Stimulated activated CD8-positive, alpha-beta memory T cell treated with anti-CD3 and anti-CD28 coated beads, Interleukin-7, amount 100 ng/mL, for 4 hours (primary cell): ENCODE results near the gene CD68.

Experiments used
- DNase-seq, 2 donors: peaks; one replicate each; pipeline ENCODE4 v3.0.0-alpha.2; 2020; ENCODE audit warnings: low read depth in 2 of 2

CD68 gene, protein sequence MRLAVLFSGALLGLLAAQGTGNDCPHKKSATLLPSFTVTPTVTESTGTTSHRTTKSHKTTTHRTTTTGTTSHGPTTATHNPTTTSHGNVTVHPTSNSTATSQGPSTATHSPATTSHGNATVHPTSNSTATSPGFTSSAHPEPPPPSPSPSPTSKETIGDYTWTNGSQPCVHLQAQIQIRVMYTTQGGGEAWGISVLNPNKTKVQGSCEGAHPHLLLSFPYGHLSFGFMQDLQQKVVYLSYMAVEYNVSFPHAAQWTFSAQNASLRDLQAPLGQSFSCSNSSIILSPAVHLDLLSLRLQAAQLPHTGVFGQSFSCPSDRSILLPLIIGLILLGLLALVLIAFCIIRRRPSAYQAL

DNA sequence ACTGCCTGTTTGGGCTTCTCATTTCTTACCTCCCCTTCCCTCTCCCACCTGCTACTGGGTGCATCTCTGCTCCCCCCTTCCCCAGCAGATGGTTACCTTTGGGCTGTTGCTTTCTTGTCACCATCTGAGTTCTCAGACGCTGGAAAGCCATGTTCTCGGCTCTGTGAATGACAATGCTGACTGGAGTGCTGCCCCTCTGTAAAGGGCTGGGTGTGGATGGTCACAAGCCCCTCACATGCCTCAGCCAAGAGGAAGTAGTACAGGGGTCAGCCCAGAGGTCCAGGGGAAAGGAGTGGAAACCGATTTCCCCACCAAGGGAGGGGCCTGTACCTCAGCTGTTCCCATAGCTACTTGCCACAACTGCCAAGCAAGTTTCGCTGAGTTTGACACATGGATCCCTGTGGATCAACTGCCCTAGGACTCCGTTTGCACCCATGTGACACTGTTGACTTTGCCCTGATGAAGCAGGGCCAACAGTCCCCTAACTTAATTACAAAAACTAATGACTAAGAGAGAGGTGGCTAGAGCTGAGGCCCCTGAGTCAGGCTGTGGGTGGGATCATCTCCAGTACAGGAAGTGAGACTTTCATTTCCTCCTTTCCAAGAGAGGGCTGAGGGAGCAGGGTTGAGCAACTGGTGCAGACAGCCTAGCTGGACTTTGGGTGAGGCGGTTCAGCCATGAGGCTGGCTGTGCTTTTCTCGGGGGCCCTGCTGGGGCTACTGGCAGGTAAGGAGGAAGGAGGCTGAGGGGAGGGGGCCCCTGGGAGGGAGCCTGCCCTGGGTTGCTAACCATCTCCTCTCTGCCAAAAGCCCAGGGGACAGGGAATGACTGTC is at the start of gene CD68:
Gene CD68 (plus strand): TSS at position 638 of the 833 bp plus-strand sequence. CDS start 40 bp downstream, at position 678.
- DNase-seq: peak; percentile 65 to 70

DNA sequence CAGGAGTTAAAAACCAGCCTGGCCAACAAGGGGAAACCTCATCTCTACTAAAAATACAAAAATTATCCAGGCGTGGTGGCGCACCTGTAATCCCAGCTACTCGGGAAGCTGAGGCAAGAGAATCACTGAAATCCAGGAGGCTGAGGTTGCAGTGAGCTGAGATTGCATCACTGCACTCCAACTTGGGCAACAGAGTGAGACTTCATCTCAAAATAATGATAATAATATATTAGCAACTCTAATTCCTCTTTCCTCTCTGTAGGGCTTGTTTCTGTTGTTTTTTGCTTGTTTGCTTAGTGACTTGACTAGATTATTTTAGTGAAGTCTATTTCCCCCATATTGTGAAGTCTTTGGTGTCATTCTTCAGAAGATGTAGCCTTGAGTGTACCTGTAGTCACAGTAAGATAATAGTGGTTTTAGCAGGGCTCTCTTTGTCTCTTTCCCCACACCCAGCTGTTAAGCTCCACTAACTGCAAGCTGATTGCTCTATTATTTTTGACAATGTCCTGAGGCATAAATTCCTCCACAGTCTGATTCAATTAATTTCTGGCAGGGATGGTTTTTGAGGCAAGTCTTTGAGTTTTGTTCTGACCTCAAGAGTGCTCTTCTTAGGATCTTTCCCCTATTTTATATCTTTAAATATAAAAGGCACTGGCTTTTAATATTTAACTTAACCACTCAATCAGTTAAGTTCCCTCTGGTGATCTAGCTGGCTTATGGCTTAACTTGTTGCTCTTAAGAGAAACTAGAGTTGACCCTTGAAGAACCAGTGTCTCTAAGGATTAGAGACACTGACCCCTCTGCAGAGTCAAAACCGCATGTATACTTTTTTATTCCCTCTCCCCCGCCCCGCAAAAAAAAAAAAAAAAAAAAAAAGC is 49.2 kb upstream of the CD68 start:
- DNase-seq: no peak

DNA sequence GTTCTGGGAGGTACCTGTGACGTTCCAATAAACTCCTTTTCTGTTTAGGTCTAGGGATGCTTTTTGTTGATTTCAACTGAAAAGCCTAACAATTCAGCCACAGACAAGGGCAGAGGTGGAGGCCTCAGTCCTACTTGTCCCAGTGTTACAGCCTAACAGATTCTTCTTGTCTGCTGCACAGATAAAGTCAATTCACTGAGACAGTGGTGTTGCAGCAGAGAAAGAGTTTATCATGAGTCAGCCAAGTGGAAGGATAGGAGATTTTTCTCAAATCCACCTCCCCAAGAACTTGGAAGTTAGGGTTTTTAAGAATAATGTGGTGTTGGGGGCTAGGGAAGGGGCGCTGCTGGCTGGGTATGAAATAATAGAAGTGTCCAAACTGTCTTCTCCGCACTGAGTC is 41.4 kb upstream of the CD68 start:
- no peak for DNase-seq

DNA sequence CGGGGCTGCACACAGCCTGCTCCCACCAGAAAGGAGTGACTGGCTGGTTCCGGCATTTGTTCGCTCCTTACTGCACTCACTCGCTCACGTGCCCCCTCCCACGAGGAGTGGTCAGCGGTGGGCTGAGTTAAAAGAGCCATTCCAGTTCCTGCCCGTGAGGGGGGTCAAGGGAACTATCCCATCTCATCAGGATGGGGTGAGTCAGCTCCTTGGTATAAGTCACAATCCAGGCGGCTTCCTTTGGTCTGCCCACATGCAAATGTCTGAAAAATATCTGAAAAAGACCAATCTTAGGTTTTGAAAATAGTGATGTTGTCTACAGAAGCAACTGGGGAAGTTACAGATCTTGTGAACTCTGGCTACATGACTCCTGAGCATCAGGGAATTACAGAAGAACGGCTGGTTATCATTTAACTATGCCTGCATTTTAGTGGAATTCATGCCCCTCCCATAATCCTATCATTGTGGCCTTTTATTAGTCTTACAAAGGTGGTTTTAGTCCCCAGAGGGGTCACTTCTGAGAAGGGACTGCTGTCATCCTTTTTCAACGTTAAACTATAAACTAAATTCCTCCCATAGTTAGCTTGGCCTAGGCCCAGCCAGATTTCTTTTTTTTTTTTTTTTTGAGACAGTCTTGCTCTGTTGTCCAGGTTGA is 40.4 kb upstream of the CD68 start:
- DNase-seq: no peak

DNA sequence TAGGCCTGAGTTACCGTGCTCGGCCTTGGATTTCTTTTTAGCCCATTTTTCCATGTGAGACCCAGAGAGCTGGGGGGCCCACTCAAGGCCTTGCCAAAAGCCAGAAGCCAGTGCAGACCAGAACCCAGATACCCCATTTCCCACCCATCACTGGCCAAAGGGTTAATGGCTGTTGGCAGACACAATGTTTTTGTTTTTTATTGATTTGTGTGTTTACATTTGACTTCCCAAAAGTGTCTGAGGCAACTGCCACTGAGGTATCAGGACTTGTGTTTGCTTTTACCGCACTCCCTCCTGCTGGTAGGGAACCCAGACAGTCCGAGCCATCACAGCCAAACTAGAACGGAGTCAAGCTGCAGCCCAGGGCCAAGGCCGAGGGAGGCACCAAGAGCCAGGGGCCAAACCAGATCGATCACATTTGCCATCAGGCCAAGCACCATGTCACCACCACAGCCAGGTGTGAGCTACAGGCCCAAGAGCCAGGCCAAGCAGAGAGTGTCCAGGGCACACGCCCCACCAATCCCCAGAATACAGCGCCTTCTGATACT is 38.3 kb upstream of the CD68 start:
- no peak for DNase-seq

DNA sequence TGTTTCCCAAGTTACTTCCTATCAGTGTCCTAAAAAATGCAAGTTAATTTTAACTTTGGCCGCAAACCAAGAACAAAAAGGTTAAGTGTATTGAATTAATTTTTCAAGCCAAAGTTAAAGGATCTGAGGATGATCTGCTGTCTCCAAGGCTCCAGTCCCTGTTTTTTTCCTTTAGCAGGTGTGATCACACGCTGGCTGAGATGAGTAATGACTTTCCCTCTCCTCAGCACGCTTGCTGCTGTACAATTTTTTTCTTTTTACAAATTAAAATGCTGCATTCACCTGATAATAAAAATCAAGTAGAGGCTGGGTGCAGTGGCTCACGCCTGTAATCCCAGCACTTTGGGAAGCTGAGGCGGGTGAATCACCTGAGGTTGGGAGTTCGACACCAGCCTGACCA is 34.5 kb upstream of the CD68 start:
- DNase-seq: no peak

DNA sequence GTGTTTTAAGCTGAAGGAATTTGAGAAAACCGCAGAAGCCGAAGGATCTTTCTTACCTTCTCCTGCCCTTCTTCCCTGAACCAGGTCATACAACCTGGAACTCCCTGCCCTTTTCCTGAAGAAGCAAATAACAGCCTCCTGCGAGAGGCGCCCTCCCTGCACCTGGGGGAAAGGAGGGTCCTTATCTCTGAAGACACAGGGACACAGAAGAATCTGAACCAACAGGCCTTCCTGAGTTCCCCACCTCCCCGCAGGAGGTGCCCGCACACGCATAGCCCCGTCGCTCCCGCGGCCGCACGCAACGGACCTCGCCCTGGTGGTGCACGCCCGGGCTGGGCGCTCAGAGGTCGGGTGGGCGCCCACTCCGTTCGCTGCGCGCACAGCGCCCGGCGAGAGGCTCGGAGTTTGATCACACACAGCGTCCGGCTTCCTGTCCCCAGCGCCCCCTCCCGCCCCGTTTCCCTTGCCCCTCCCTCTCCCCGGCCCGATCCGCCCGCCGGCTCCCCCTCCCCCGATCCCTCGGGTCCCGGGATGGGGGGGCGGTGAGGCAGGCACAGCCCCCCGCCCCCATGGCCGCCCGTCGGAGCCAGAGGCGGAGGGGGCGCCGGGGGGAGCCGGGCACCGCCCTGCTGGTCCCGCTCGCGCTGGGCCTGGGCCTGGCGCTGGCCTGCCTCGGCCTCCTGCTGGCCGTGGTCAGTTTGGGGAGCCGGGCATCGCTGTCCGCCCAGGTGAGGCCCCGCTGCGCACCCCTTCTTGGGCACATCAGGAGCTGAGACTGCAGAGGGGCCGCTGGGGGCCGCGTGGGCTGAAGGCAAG is 30.6 kb upstream of the CD68 start, which contains the start of gene TNFSF12:
Gene TNFSF12 (plus strand): TSS at position 474 of the 816 bp plus-strand sequence. CDS start 96 bp downstream, at position 570.
- DNase-seq: peak in 1 of 2 donors; percentile 50

DNA sequence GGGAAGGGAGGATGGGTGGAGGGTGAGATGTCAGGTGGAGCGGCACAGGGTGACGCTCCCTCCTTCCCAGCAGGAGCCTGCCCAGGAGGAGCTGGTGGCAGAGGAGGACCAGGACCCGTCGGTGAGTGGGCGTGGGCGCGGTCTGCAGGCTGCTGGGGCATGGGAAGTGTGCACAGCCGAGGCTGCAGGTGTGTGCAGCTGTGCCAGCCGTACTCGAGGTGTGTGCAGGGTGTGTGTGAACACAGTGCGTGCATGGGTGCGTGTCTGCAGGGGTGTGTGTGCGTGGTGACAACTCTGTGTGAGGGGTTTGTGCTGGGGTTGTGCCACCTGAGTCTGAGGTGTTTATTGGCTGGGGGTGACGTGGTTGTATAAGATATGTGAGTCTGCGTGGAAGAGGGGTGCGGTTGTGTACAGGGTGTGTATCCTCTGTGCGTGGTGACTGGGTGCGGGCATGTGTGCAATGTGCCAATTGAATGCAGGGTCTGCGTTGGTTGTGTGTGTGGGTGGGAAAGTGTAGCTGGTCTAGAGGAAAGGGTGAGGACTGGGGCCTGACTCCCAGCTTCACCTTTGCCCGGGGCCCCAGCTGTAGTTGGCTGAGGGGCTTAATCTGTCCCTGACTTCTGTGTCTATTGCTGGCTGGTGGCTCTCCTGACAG is 29.9 kb upstream of the CD68 start:
- DNase-seq: peak in 1 of 2 donors; percentile 20

DNA sequence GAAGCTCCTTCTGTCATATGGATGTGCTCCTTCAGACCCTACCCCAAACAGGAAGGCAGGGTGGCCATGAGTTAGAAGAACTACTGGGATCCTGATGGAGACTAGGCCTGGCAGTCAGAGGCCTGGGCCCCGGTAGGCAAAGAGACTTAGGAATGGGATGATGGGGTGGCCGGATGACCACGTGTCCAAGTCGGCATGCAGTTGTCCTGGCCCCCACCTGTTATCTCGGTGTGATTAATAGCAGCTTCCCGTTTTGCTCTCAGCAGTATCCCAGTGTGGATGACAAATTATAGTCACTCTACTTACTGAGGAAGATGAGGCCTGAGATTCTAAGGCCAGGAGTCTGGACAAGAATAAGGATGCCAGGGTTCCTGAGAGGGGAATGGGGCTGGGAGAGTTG is 29.1 kb upstream of the CD68 start:
- no peak for DNase-seq

DNA sequence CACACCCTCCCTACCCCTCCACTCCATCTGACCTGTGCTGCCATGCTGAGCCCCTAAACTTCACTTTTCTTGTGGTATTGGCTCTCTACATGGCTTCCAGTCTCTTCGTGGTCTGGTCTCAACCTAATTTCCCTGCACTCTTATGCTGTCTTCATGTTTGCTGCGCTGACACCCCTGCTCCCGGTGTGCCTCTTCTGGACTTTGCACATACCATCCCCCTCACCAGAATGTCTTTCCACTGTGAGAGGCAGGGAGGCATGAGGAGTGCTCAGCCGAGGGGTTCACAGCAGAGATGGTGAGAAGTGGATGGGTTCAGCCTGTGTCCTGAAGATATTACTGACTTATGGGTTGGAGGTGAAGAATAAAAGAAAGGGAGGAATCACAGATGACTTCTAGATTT is 28.0 kb upstream of the CD68 start:
- no peak for DNase-seq

DNA sequence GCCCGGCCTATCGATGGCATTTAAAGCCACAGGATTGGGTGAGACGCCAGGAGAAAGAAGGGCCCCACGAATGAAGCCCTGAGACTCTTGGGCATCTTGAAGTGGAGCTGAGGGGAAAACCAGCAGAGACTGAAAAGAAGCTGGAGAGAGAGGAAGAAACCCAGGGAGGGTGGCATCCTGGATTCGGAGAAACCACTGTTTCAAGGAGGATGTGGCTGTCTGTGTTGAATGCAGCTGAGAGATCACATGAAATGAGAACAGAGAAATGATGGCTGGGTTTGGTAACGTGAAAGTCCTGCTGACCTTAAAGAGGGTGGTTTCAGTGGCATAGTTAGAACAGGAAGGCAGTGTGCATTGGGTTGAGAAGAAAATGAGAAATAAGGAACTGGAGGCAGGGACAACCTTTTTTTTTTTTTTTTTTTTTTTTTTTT is 26.8 kb upstream of the CD68 start:
- DNase-seq: no peak

DNA sequence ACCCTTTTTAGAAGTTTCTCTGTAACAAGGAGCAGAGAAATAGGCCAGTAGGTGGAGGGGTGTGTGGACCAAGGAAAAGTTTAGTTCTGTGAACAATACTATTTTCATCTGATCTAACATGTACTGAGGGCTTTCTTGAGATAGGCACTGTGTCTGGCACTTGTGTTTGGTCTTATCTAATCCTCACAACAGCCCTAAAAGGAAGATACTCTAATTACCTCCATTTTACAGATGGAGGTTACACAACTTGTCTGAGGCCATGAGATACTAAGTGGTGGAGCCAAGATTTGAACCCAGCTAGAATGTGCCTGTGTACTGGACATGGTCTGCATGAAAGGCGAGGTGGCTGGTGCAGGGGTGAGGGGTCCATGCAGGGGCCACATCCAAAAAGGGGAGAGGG is 26.1 kb upstream of the CD68 start:
- DNase-seq: no peak

DNA sequence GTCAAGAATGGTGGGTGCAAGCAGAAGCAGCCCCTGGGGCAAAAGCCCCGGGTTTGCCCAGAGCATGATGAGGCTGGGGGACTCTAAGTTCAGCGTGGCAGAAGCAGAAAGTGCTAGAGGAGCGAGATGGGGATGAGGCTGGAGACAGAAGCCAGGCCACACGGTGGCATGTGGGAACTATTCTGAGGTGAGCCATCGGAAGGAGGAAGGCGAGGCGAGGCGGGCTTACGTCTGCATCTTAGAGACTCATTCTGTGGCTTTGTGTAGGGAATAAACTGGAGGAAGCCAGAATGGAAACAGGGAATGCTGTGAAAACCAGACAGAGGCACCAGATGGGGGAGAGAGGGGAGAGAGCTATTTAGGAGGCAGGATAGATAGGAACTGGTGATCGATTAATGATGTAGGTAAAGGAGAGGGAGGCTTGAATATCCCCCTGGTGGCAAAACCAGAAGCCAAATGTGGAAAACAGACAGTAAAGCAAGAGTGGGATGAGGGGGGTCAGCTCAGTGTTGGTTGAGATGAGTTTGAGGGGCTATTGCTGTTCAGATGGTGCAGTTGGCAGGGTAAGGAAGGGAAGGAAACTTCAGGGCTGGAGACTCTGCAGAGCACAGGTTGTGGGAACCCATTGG is 24.0 kb upstream of the CD68 start:
- no peak for DNase-seq

DNA sequence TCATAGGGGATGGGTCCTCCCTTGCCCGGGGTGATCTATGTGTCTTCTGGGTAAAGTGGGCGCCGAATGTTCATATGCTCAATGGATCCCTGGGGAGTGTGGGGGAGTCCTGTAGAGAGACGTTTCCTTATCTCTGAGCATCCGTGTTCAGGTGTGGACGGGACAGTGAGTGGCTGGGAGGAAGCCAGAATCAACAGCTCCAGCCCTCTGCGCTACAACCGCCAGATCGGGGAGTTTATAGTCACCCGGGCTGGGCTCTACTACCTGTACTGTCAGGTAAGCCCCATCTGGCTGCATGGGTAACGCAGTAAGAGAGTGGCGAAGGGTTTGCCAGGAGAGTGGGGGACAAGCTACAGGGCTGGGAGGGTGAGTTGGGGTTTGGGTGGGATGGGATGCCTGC is 22.8 kb upstream of the CD68 start:
- no peak for DNase-seq

DNA sequence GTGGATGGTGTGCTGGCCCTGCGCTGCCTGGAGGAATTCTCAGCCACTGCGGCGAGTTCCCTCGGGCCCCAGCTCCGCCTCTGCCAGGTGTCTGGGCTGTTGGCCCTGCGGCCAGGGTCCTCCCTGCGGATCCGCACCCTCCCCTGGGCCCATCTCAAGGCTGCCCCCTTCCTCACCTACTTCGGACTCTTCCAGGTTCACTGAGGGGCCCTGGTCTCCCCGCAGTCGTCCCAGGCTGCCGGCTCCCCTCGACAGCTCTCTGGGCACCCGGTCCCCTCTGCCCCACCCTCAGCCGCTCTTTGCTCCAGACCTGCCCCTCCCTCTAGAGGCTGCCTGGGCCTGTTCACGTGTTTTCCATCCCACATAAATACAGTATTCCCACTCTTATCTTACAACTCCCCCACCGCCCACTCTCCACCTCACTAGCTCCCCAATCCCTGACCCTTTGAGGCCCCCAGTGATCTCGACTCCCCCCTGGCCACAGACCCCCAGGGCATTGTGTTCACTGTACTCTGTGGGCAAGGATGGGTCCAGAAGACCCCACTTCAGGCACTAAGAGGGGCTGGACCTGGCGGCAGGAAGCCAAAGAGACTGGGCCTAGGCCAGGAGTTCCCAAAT is 22.2 kb upstream of the CD68 start:
- DNase-seq: no peak

DNA sequence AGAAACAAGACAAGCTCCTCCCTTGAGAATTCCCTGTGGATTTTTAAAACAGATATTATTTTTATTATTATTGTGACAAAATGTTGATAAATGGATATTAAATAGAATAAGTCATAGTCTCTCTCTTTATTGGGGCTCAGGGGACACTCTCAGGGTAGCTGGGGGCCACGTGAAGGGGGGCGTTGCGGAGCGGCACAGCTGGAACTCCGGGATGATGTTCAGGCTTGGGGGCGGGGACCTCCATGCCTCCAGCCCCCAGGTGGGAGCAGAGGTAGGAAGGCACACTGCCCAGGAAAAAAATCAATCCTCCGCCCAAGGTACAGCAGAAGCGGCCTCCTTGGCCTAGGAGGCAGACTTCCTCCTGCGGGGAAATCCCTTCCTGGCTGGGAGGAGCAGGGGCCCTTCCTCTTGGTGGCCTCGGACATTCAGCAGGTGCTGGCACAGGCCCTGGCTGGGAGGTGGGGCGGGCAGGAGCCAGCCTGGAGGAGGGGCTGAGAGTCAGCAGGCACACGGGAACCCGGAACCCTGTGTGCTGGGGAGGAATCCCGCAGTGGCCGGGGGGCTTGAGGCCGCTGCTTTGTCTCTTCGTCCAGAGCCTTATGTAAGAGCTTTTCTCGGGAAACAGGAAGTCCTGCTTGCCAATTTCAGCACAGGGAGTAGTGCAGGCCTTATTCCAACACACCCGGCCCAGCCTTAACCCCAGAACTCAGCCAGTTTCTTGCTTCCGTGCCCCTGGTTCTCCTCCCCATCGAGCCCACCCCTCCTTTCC is 21.5 kb upstream of the CD68 start:
- DNase-seq: no peak

DNA sequence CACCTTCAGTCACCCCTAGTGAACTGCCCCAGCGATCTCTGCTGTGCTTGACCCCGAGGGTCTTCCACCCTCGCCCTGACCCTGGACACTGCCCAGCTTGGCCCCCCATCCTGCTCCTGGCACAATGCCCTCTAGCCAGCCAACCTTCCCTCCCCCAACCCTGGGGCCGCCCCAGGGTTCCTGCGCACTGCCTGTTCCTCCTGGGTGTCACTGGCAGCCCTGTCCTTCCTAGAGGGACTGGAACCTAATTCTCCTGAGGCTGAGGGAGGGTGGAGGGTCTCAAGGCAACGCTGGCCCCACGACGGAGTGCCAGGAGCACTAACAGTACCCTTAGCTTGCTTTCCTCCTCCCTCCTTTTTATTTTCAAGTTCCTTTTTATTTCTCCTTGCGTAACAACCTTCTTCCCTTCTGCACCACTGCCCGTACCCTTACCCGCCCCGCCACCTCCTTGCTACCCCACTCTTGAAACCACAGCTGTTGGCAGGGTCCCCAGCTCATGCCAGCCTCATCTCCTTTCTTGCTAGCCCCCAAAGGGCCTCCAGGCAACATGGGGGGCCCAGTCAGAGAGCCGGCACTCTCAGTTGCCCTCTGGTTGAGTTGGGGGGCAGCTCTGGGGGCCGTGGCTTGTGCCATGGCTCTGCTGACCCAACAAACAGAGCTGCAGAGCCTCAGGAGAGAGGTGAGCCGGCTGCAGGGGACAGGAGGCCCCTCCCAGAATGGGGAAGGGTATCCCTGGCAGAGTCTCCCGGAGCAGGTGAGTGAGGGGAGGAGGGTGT is 20.7 kb upstream of the CD68 start, which contains the start of gene TNFSF13:
Gene TNFSF13 (plus strand): TSS at position 207 of the 776 bp plus-strand sequence. CDS start 290 bp downstream, at position 497.
- DNase-seq: no peak
